Right lobe of liver (tissue), 4 donors: ENCODE measurements around the gene FNDC3A.

Experiments
- CTCF ChIP-seq, 4 donors: fragments of 200-600 bp in 3 of 4; fragments of 450-650 bp in 1 of 4; IDR thresholded peaks; one replicate each; pipeline versions ENCODE4 v1.5.1 to v1.8.0; 2016 to 2022; ENCODE audit warnings: antibody characterized with exemption in 4 of 4, mild to moderate bottlenecking in 2 of 4
- POLR2A ChIP-seq: fragments of 450-650 bp; IDR thresholded peaks from one replicate; pipeline ENCODE4 v1.6.1; 2017; ENCODE audit warnings: antibody characterized with exemption, mild to moderate bottlenecking
- donor health status: DM: no; HTN: no; CAD: no.
- donor health status: DM: no; HTN: no; CAD: no.
- donor health status: DM: no; HTN: yes; CAD: no.

GRCh38 chr13:48961379-48961778 is 14.3 kb upstream of the FNDC3A start:
- TF ChIP-seq CTCF (IDR thresholded peaks at IDR 0.05) = no peak
- TF ChIP-seq POLR2A = no peak
